NCI-H2081 treated with DMSO at 0.1 percent for 48 hours (cell line): ENCODE results near the gene KNCN.
A peak's percentile ranks its signal among the peaks of the same experiment; 100 is the strongest.

Experiments
- DNase-seq: peaks from one replicate; lab custom pipeline; 2025; lab: John Stamatoyannopoulos, UW

KNCN gene

DNA sequence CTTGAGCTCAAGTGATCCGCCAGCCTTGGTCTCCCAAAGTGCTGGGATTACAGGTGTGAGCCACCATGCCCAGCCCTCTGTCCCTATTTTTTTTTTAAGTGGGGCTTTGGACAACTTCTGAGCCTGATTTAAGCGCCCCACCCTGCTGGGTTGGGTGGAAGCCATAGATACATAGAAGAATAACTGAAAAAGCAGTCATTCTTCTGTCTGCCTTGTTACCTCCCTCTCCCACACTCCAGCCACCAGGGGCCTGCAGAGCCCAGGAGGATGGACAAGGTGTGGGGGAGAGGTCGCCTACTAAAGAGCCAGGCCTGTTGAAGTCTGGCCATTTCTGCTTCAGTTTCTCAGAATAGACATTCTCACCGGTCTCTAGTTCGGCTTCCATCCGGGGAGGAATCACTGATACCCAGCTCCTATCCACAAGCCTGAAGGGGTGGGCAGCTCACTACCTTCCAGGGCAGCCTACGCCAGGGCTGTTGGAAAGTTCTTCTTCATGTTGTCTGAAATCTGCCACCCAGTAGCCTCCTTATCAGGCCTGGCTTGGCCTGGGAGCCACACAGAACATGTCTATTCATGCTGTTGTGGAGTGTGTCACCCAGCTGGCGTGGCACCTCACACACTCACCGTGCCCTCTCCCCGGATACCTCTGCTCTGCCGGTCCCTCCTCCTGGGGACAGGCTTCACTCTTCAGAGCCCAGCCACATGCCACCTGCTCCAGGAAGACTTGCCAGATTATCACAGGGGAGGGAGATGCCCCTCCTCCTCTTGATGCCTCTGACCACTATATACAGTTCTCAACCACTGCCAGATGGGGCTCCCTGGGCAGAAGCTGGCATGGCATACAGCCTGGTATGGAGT is 27.7 kb downstream of the KNCN start:
- DNase-seq, result no peak

DNA sequence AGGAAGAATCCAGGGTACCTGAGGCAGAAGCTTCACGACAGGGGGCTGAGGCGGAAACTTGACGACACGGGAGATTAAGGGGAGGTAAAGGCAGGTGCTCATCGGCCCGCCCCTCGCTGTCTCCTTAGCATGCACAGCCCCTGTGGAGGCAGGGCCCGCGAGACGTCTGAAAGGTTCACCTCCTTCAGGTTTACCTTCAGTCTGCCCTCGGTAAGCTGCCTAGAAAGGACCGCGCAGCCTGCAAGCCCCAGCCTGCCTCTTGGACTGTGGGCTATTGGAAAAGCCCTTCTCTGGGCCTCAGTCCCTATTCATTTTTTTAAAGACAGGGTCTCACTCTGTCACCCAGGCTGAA is 28.5 kb downstream of the KNCN start:
- DNase-seq, result no peak

DNA sequence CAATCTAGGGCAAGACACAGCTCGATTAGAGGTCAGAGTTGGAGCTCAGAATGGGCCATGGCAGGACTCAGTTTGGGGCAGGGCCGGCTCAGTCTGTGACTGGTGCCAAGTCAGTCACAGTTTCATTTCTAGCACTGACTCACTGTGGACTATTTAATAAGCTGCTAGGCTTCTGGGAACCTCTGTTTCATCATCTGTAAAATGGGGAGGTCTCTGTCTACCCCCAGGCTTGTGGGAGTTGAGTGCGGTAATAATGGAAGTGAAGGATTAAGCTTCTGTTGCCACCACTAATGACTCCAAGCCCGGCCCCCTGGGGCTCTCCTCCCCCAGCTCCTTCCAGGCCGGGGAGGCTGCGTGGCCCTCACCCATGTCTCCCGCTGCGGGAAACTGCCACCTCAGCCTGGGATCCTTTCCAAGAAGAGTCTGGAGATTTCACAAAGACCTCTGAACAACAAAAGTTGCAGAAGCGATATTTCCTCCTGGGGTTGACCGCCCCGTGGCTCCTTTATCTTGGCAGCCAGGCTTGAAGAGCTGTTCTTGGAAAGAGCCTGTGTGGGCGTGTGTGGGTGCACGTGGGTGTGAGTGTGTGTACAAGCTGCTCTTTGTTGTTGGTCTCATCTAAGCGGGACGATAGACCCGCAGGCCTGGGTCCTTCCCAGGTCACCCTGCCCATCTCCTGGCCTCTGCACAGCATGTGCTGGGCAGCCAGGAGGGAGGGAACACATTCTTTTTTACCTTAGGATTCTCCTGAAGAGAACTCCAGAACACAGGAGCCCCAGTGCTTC is 29.1 kb downstream of the KNCN start:
- DNase-seq, result no peak

DNA sequence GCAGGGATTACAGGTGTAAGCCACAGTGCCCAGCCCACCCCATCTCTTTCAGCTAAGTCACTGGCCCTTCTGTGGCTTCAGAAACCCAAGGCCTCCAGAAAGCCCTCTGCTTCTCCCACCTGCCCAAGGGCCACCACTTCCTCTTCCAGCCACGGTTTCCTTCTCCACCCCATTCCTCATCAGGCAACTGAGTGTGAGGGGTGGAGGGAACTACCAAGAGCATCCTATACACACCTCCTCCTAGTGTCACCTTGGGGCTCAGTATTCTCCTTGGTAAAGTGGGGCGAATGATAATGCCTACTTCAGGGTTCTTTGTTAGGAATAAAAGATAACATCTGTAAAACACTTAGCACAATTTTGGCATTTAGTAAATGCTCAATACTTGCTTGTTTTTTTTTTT is 30.0 kb downstream of the KNCN start:
- DNase-seq, result no peak

DNA sequence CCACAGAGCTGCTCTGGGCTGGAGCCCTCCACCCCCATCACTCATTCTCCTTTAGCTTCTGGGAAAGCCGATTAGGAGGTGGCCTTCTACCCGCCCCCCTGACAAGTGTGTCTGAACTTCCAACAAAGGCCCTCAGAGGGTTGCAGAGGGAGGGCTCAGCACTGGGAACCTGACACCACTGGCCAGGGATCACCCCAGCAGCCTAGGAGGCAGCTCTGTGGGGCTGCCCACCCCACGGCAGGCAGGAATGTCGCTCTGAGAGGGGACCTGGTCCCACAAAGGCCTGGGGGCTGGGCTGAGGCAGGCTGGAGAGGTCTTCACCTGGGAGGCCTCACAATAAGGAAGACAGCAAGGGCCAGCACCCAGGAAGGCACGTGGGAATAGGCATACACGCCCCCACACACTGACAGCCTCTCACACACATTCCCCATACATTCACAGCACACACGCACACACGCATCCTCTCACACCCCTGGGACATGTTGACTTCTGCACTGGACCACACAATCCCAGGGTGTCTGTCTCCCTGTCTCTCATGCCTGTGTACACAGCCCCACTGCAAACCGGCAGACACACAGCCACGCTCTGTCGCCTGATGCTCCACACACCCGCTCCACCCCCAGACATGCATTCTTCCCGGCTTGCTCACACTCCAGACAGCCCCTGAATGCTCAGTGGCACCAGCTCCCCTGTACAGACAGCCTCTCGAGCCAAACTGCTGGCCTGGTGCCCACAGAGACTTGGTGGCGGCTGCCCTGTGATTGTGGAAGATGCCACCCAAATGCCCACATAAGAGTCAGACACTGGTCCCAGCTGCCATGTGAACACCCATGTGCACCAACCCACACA is 31.2 kb downstream of the KNCN start:
- no peak for DNase-seq

DNA sequence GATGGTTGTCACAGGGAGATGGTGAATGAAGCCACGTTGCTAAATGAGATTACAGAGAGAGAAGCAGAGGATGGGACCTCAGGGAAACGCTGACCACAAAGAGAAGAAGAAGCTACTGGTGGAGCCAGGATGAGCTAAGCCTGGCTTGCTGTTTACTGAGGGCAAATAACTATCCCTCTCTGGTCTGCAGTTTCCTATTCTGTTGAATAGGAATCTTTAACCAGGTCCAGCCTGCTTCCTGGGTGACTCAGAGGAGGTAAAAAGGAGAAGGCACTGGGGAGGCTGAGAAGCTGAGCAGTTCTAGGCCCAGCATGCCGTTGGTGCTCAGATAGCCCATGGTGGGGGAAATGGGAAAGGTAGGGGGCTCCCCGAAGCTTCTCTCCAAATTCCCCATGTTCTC is 32.2 kb downstream of the KNCN start:
- no peak for DNase-seq

DNA sequence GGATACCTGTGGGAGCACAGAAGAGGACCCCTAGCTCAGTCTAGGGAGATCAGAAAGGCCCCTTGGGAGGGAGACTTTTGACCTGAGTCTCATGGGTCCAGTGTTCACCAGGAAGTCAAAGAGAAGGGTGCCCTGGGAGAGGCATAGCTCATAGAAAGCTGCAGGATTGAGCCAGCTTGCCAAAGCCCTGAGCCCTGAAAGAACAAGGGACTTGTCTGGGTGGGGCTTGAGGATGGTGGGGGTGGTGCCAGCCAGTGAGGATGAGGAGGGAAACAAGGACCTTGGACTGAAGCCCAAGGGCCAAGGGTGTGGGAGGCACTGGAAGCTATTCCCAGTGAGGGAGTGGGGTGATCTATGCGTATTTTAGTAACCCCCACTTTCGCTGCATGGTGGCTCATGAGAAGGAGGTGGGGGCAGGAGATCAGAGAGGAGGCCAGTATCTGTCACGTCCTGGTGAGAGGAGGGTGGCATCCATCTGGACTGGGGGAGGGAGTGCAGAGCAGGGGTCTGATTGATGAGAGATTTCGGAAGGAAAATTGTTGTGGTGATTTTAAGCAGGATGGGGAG is 33.4 kb downstream of the KNCN start:
- DNase-seq, result no peak

DNA sequence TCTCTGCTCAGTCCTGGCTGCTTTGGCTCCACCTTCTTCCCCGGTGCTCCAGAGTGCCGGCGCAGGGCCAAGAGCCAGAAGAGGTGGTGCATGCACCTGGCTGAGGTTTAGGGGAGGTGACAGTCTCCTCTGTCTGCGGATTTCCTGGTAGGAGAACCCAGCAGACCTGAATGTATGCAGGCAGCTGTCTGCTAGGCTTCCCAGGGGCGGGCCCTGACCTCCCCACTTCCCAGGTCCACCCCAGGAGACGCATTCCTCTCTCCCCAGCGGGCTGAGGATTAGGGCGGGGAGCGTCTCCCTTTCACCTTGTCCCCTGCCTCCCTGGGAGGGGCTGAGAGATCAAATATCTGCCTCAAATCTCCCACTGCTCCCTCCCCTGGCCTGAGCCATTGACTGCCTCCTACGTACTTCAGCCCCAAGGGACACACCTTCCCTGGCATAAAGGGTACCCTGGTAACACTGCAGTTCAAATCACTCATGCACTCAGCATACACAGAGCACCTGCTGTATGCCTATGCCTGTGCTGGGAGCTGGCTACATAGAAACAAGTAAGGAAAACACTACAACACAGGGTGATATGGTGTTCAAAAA is 34.3 kb downstream of the KNCN start:
- peak; percentile 64 for DNase-seq

DNA sequence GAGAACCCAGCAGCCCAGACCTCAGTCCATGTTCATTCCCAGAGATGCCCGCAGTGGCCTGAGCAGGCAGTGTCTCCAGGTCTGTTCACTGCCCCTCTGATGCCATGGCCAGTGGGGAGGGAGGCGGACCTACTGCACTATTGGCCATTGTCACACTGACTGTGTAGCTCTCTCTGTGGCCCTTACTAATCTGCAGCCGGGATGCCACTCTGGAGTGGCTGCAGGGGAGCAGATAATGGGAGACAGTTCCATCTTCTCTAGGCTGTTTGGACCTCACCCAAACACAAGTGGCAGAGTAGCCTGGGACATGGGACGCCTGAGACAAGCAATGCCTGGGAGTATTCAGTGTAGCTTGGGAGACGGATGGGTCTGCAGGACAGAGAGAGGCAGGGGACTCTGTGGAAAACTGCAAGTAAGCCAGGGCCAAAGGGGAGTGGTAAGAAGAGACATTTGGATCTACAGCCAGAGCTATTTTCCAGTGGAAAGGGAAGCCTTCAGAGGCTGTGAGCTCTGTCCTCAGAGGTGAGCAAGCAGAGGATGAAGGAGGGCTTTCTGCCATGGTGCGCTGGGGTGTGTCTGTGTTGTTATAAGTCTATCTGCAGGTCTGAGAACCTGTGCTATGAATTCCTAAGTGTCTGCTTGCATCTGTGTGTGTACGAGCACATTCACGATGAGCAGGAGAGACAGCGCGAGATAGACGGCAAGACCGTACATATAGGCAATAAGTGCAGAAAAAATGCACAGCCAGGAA is 35.1 kb downstream of the KNCN start:
- DNase-seq, result no peak

DNA sequence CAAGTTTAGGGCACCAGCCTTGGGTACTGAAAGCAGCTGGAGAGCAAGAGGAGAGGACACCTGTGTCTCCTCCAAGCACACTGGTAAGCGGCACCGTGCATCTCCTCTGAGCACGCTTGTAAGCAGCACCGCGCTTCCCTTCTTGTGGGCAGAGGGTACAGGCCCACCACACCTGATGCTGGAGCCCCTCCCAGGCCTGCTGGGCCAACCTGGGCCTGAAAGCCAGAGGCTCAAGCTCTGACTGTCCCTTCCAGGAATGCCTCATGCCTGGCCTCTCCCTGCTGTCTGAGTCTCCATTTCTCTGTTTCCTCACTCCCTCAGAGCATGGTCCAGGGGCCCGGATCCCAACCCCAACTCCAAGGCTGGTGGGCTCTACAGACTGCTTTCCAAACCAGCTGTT is 35.9 kb downstream of the KNCN start:
- DNase-seq, result no peak

DNA sequence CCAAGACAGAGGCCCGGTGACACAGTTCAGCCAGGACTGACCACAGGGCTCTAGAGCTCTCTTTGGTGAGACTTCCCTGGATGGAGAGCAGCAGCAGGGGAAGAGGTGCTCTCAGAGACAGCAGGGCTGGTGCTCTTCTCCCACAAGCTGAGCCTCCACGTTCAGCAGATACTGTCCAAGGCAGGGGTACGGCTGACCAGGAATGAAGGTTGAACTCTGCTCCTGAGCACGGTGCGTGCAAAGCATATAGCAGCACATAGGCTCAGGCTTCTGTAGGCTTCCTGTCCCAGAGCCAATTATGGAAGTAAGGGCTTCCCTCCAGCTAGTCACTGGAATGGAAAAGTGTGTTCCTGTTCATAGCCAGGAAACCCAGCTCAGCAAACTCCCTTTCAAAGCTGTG is 37.9 kb downstream of the KNCN start:
- DNase-seq, result no peak

DNA sequence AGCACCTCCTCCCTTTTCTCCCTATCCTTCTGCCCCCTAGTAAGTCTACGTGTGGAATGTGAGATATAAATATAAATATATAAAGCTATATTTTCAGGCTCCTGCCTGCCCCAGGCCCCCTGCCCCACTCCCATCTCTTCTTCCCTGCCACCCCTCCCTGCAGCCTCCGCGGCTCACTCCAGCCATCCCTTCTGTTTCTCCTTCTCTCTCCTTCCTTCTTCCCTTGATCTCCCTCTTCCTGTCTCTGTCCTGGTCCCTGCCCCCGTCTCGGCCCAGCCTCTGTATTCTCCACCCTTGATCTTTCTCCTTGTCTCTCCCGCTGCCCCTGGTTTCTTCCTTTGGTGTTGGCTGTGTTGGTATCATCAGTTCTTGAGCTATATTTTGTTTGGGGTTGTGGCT is 38.7 kb downstream of the KNCN start:
- no peak for DNase-seq

DNA sequence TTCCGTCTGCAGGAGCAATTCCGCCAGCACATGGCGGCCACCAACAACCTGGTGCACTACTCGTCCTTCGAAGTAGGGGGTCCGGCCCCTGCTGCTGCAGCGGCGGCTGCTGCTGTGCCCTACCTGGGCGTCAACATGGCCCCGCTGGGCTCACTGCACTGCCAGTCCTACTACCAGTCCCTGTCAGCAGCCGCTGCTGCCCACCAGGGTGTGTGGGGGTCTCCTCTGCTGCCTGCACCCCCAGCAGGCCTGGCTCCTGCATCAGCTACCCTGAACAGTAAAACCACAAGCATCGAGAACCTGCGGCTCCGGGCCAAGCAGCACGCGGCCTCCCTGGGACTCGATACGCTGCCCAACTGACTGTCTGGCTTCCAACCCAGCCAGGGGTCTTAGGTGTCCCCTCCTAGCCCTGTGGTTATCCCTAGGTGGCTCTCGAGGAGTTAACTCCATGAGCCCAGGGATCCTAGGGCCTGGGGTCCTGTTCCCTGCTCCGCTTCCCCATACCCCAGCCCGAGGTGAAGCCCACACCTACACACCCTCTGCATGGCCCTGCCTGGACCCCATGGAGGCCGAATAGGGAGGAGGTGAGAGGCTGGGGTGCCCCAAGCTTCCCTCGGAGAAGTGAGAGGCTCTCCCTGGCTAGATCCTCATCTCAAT is 39.2 kb downstream of the KNCN start:
- no peak for DNase-seq

DNA sequence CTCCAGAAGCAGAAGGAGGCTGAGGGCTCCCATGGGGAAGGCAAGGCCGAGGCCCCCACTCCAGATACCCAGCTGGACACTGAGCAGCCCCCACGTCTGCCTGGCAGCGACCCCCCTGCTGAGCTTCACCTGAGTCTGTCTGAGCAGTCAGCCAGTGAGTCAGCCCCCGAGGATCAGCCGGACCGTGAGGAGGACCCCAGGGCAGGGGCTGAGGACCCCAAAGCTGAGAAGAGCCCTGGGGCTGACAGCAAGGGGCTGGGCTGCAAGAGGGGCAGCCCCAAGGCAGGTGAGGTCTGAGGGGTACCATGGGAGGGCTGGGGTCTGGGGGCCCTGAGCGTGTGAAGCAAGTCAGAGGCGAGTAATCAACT is 40.5 kb downstream of the KNCN start:
- no peak for DNase-seq

DNA sequence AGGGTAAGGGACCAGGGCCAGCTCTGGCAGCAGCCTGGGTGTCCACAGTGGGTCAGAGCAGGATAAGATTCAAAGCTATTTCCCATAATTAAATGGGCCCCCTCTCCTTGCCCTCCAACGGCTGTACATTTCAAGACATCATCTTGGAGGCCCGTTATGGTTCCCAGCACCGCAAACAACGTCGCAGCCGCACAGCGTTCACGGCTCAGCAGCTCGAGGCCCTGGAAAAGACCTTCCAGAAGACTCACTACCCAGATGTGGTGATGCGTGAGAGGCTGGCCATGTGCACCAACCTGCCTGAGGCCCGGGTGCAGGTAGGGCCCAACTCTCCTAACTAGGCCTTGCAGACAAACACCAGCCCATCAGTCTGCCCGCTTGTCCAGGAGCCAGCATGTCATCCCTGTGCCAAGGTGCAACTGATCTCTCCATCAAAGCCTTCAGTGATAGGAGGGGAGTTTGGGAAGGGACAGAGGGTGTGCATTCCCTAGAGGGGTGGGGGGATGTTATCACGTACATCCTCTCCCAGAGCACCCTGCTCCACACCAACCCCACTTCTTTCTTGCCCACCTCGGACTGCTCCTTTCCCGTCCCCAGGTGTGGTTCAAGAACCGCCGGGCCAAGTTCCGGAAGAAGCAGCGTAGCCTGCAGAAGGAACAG is 41.0 kb downstream of the KNCN start:
- DNase-seq, result no peak

DNA sequence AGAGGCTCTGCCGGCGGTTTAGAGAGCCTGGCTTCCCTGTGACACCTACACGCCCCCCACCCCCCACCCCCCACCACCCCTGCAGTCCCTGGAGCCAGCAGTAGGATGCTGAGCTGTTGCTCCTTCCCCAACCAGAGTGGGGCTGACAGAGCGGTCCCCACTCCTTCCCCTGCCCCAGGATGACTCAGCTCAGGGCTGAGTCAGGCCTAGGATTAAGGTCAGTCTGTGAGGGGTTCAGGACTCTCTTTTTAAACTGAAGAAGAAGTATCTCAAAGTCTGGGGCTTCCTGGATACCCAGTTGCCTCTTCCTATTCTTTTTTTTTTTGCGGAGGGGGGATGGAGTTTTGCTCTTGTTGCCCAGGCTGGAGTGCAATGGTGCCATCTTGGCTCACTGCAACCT is 42.7 kb downstream of the KNCN start:
- no peak for DNase-seq

DNA sequence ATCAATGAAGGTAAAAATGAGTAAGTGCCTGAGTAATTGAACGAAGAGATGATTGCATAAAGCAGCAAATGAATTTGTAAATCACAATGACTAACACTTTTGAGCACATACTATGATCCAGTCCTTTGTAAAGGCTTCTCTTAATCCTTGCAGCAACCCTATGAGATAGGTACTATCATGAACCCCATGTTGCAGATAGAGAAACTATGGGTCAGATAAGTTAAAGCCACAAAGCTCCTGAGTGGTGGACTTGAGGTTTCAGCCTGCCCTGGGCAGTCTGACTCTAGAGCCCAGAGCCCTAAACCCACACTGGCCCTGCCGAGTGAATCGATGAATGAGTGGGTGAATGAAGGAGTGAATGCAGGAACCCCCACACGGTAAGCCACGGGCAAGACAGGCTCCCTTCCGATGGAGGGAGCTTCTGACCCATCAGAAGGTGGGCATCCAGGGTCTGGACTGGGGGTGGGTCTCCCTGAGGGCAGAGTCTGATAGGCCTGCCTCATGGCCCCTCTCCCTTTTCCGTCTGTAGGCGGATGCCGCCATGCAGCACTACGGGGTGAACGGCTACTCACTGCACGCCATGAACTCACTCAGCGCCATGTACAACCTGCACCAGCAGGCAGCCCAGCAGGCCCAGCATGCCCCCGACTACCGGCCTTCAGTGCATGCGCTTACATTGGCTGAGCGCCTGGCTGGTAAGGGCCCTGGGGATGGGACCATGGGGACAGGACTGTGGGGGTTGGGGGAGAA is 44.8 kb downstream of the KNCN start:
- DNase-seq, result no peak

DNA sequence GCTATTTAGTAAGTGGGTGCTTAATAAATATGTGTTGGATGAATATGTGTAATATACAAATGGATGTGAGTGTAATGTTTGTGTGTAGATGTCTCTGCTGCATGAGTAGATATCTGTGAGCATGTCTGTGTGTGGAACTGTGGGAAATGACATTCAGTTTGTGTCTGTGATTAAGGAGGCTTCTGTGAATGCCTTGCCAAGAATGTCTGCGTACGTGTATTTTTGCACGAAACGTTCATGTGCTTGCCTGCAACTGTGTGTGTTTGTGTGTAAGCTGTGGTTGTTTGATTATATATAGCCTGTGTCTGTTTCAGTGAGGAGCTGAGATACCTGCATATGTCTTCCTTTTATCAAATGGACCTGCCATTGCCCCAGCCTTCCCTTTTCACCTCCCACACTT is 48.0 kb downstream of the KNCN start:
- DNase-seq, result no peak

DNA sequence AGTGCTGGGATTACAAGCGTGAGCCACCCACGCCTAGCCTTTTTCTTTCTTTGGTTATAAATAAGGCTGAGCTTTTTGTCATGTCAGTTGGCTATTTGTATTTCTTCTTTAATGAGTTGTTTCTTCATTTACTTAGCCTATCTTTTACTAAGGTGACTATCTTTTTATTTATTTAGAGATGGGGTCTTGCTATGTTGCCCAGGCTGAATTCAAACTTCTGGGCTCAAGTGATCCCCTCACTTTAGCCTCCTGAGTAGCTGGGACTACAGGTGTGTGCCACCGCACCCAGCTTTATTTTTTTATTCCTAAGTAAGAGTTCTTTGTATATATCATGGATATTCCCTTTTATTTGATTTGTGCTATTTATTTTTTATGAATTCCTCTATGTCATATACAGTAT is 49.9 kb downstream of the KNCN start:
- DNase-seq, result no peak
